Measurements from ENCODE around the gene PTPRN2. TPM values are rescaled to one million over a fixed set of nuclear protein-coding genes. Genes with fewer than 3 reads are reported as not detected.
"Not testable (repeated sequence)": the region's sequence is repeated elsewhere in the genome, so short reads cannot be mapped to it uniquely, and the experiment has no call there.

Gene PTPRN2
- total RNA-seq, 4 donors from 2014 or later, result 6.6 to 10.7 (median 8.2) TPM

DNA sequence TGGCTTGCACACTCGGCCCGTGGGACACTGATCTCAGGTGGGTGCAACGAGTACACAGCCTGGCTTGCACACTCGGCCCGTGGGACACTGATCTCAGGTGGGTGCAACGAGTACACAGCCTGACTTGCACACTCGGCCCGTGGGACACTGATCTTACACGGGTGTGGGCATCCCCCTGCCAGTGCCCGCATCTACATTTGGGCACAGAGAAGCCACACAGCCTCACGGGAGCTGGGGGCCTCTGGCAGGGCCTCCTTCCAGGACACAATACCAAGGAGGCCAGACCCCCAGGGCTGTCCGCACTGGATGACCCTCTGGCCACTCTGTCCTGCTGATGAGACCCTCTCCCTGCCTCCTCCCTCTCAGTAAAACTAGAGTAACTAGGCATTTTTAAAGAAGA is 920.4 kb downstream of the PTPRN2 start:
- no peaks in the 10 kb centered on the region for H3K36me3 ChIP-seq
- WGBS, 2 donors, result 86 to 89% methylated on average over 2 to 12 of the region's 12 CpGs
- peaks cover 0 to 4% (median 0%) of the 10 kb centered on the region in 4 donors for H3K9me3 ChIP-seq
- no peak for DNase-seq (ENCODE audit: low spot score in 2 of 2)
- H3K4me1 ChIP-seq, result no peaks in the 10 kb centered on the region
- no peak overlapping the region for H3K4me3 ChIP-seq
- no peak for TF ChIP-seq POLR2A (IDR thresholded peaks at IDR 0.05)
- no peak for TF ChIP-seq EP300 (IDR thresholded peaks at IDR 0.05)
- TF ChIP-seq, protein P1, sequence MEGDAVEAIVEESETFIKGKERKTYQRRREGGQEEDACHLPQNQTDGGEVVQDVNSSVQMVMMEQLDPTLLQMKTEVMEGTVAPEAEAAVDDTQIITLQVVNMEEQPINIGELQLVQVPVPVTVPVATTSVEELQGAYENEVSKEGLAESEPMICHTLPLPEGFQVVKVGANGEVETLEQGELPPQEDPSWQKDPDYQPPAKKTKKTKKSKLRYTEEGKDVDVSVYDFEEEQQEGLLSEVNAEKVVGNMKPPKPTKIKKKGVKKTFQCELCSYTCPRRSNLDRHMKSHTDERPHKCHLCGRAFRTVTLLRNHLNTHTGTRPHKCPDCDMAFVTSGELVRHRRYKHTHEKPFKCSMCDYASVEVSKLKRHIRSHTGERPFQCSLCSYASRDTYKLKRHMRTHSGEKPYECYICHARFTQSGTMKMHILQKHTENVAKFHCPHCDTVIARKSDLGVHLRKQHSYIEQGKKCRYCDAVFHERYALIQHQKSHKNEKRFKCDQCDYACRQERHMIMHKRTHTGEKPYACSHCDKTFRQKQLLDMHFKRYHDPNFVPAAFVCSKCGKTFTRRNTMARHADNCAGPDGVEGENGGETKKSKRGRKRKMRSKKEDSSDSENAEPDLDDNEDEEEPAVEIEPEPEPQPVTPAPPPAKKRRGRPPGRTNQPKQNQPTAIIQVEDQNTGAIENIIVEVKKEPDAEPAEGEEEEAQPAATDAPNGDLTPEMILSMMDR (IDR thresholded peaks at IDR 0.05), result no peak
- no peak overlapping the region for H3K27ac ChIP-seq
- H3K27me3 ChIP-seq, result no peaks in the 10 kb centered on the region

DNA sequence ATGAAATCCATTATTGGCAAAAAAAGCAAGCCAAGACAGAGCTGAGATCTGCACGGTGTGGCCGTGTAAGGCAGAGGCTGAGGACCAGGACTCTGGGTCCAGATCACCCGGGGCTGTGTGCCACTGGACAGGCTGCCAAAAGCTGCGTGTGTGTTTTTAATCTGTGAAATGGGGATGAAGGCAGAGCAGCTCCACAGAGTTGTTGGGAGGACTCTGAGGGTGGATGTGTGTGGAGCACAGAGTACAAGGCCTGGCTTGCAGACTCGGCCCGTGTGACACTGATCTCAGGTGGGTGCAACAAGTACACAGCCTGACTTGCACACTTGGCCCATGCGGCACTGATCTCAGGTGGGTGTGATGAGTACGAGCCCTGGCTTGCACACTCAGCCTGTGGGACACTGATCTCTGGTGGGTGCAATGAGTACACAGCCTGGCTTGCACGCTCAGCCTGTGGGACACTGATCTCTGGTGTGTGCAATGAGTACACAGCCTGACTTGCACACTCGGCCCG is 921.0 kb downstream of the PTPRN2 start:
- no peaks in the 10 kb centered on the region for H3K4me1 ChIP-seq
- 70 to 78% methylated on average over 7 to 10 of the region's 11 CpGs for WGBS, 2 donors
- no peak overlapping the region for H3K27ac ChIP-seq
- H3K4me3 ChIP-seq, result no peak overlapping the region
- no peaks in the 10 kb centered on the region for H3K27me3 ChIP-seq
- no peak for DNase-seq (ENCODE audit: low spot score in 2 of 2)
- H3K9me3 ChIP-seq, result peaks cover 0 to 4% (median 0%) of the 10 kb centered on the region in 4 donors
- TF ChIP-seq, protein P1 (IDR thresholded peaks at IDR 0.05), result no peak
- TF ChIP-seq EP300 (IDR thresholded peaks at IDR 0.05) (no peak), POLR2A (IDR thresholded peaks at IDR 0.05) (no peak)
- H3K36me3 ChIP-seq, result no peaks in the 10 kb centered on the region

DNA sequence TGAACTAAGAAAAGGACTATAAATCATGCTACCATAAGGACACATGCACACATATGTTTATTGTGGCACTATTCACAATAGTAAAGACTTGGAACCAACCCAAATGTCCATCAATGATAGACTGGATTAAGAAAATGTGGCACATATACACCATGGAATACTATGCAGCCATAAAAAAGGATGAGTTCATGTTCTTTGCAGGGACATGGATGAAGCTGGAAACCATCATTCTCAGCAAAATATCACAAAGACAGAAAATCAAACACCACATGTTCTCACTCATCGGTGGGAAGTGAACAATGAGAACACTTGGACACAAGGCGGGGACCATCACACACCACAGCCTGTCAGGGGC is 922.0 kb downstream of the PTPRN2 start:
- WGBS, 2 donors, result 97 to 98% methylated on average over 2 of the region's 2 CpGs
- not testable (repeated sequence) for H3K9me3 ChIP-seq; H3K27ac ChIP-seq; H3K36me3 ChIP-seq; H3K27me3 ChIP-seq; H3K4me1 ChIP-seq; H3K4me3 ChIP-seq; DNase-seq (ENCODE audit: low spot score in 2 of 2)

DNA sequence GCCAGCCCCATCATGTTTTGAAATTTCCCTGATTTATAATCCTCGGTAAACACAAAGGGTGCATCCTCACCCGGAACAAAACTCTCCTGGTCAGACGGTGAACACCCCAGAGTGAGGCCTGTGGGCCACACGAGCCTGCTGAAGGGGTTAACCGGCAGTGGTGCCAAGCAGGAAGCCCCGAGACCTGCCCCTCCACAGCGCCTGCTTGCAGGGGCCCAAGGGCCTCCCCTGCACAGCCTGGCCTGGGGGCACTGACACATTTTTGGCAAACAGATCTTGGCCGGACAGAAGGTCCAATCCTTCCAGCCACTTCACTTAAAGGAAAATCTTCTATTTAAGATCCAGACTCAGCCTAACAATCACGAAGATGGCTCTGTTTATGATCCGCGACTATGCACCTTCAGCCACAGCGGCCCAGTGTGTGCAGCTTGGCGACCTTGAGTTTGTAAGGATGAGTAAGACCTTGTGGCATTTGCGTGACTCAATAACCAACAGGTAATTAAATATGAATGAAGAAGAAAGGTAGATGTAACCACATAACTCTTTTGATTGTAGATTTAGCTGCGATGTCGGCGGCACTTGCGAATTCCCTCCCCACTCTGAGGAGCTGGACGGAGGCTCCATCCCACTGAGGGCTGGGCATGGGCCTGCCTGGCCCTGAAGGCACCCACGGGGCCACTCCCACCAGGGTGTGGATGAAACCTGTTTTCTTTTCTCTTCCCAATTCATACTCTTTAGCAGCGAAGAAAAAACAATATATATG is 922.6 kb downstream of the PTPRN2 start:
- WGBS, 2 donors, result 82 to 86% methylated on average over 21 of the region's 21 CpGs

DNA sequence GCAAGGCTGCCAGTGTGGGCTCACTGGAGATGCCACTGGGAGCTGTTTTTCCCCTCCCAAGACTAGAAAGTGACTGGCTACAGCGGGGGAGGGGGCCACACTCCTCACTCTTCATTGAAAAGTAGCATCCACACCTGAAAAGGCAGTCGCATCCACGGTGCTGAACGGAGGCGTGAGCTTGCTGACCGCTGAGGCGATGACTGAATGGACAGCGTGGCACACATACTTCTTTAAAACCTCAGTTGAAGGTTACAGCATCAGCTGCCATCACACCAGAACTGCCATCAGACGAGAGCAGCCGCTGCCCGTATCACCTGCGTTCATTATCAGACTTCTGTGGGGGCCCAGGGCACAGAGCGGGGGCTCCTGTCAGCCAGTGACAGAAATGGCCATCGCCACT is 923.6 kb downstream of the PTPRN2 start:
- 94 to 96% methylated on average over 14 of the region's 14 CpGs for WGBS, 2 donors
- H3K27me3 ChIP-seq, result no peaks in the 10 kb centered on the region
- DNase-seq (ENCODE audit: low spot score in 2 of 2), result no peak
- no peak overlapping the region for H3K4me3 ChIP-seq
- H3K9me3 ChIP-seq, result peaks cover 0 to 3% (median 0%) of the 10 kb centered on the region in 4 donors
- no peaks in the 10 kb centered on the region for H3K4me1 ChIP-seq
- H3K36me3 ChIP-seq, result no peaks in the 10 kb centered on the region
- H3K27ac ChIP-seq, result no peak overlapping the region
- TF ChIP-seq POLR2A (IDR thresholded peaks at IDR 0.05) (no peak), EP300 (IDR thresholded peaks at IDR 0.05) (no peak)
- TF ChIP-seq, protein P1 (IDR thresholded peaks at IDR 0.05), result no peak

More for the DNA sequence above, 922.6 kb downstream of the PTPRN2 start:
- Histone ChIP-seq H3K4me3 (no peak overlapping the region), H3K9me3 (peaks cover 0 to 4% (median 0%) of the 10 kb centered on the region in 4 donors), H3K36me3 (no peaks in the 10 kb centered on the region), H3K27ac (no peak overlapping the region), H3K4me1 (no peaks in the 10 kb centered on the region), H3K27me3 (no peaks in the 10 kb centered on the region)
- no peak for DNase-seq (ENCODE audit: low spot score in 2 of 2)
- TF ChIP-seq, protein P1 (IDR thresholded peaks at IDR 0.05), result no peak
- TF ChIP-seq EP300 (IDR thresholded peaks at IDR 0.05) (no peak), POLR2A (IDR thresholded peaks at IDR 0.05) (no peak)
